Measurements from ENCODE around the gene GSTM4.

DNA sequence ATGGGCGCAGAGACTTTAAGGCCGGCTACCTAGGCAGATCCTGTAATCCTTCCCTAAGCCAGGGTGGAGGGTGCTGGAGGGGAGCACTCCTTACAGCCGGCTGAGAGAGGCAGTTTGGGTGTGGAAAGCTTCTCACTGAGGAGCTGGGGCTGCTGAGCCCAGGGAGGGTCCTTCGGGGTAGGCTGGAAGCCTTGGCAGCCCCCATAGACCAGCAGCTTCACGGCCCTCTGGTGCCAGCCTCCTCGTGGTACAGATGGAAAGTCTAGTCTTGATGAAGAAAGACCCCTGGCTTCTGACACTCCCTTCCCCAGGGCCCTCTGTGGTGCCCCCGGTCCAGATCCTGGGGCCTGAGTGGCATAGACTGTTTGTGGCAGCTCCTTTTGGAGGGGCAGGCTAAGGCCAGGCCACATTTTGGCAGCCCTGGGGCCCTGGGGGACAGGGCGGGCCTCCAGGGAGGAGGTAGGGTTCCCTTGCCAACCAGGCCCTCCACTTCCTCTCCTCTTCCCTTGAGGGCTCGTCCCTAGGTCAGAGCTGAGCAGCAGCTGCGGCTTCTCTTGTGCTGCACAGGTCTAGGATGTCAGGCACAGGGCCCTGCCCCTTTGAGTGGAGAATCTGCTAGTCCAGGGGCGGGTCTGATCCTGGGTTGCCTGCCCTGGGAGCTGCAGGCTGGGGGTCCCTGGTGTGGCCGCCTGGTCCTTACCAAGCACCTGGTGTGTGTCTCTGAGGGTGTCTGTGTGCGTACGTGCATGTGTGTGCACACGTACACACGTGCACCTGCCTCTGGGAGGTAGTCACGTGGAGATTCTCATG is 31.5 kb upstream of the GSTM4 start:
- TF ChIP-seq JUN (IDR thresholded peaks at IDR 0.05; ENCODE audit: borderline replicate concordance, low read depth, low read length), result no peak
- TF ChIP-seq JUN (CRISPR knock-in tag; IDR thresholded peaks at IDR 0.05; ENCODE audit: borderline replicate concordance), result no peak
- TF ChIP-seq, protein P1, sequence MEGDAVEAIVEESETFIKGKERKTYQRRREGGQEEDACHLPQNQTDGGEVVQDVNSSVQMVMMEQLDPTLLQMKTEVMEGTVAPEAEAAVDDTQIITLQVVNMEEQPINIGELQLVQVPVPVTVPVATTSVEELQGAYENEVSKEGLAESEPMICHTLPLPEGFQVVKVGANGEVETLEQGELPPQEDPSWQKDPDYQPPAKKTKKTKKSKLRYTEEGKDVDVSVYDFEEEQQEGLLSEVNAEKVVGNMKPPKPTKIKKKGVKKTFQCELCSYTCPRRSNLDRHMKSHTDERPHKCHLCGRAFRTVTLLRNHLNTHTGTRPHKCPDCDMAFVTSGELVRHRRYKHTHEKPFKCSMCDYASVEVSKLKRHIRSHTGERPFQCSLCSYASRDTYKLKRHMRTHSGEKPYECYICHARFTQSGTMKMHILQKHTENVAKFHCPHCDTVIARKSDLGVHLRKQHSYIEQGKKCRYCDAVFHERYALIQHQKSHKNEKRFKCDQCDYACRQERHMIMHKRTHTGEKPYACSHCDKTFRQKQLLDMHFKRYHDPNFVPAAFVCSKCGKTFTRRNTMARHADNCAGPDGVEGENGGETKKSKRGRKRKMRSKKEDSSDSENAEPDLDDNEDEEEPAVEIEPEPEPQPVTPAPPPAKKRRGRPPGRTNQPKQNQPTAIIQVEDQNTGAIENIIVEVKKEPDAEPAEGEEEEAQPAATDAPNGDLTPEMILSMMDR (IDR thresholded peaks at IDR 0.05 in 2 of 3, conservative IDR thresholded peaks at IDR 0.05 in 1 of 3; ENCODE audit: insufficient read depth in 2 of 3, low read depth in 1 of 3, low read length in 3 of 3), result no peak
- no peak for TF ChIP-seq BRCA1 (IDR thresholded peaks at IDR 0.05)
- TF ChIP-seq BRCA1 (CRISPR knock-in tag; IDR thresholded peaks at IDR 0.05), result no peak
- TF ChIP-seq POLR2AphosphoS5 (IDR thresholded peaks at IDR 0.05; ENCODE audit: control insufficient read depth, insufficient read depth, low read depth, low read length), result no peak
- TF ChIP-seq ZNF282 (CRISPR knock-in tag; IDR thresholded peaks at IDR 0.05), result no peak
- TF ChIP-seq, protein P2, sequence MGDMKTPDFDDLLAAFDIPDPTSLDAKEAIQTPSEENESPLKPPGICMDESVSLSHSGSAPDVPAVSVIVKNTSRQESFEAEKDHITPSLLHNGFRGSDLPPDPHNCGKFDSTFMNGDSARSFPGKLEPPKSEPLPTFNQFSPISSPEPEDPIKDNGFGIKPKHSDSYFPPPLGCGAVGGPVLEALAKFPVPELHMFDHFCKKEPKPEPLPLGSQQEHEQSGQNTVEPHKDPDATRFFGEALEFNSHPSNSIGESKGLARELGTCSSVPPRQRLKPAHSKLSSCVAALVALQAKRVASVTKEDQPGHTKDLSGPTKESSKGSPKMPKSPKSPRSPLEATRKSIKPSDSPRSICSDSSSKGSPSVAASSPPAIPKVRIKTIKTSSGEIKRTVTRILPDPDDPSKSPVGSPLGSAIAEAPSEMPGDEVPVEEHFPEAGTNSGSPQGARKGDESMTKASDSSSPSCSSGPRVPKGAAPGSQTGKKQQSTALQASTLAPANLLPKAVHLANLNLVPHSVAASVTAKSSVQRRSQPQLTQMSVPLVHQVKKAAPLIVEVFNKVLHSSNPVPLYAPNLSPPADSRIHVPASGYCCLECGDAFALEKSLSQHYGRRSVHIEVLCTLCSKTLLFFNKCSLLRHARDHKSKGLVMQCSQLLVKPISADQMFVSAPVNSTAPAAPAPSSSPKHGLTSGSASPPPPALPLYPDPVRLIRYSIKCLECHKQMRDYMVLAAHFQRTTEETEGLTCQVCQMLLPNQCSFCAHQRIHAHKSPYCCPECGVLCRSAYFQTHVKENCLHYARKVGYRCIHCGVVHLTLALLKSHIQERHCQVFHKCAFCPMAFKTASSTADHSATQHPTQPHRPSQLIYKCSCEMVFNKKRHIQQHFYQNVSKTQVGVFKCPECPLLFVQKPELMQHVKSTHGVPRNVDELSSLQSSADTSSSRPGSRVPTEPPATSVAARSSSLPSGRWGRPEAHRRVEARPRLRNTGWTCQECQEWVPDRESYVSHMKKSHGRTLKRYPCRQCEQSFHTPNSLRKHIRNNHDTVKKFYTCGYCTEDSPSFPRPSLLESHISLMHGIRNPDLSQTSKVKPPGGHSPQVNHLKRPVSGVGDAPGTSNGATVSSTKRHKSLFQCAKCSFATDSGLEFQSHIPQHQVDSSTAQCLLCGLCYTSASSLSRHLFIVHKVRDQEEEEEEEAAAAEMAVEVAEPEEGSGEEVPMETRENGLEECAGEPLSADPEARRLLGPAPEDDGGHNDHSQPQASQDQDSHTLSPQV (IDR thresholded peaks at IDR 0.05), result no peak
- TF ChIP-seq CREB1 (IDR thresholded peaks at IDR 0.05), result no peak
- TF ChIP-seq CREB1 (CRISPR knock-in tag; IDR thresholded peaks at IDR 0.05), result no peak
- TF ChIP-seq RAD21 (CRISPR knock-in tag; conservative IDR thresholded peaks at IDR 0.05 in 1 of 2, IDR thresholded peaks at IDR 0.05 in 1 of 2), result no peak
- TF ChIP-seq, protein P3, sequence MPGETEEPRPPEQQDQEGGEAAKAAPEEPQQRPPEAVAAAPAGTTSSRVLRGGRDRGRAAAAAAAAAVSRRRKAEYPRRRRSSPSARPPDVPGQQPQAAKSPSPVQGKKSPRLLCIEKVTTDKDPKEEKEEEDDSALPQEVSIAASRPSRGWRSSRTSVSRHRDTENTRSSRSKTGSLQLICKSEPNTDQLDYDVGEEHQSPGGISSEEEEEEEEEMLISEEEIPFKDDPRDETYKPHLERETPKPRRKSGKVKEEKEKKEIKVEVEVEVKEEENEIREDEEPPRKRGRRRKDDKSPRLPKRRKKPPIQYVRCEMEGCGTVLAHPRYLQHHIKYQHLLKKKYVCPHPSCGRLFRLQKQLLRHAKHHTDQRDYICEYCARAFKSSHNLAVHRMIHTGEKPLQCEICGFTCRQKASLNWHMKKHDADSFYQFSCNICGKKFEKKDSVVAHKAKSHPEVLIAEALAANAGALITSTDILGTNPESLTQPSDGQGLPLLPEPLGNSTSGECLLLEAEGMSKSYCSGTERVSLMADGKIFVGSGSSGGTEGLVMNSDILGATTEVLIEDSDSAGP (CRISPR knock-in tag; IDR thresholded peaks at IDR 0.05), result no peak
- TF ChIP-seq ETV5 (CRISPR knock-in tag; IDR thresholded peaks at IDR 0.05; ENCODE audit: low read depth), result no peak
- TF ChIP-seq ZBTB1 (CRISPR knock-in tag; IDR thresholded peaks at IDR 0.05; ENCODE audit: borderline replicate concordance, low read depth), result no peak
- TF ChIP-seq, protein P4, sequence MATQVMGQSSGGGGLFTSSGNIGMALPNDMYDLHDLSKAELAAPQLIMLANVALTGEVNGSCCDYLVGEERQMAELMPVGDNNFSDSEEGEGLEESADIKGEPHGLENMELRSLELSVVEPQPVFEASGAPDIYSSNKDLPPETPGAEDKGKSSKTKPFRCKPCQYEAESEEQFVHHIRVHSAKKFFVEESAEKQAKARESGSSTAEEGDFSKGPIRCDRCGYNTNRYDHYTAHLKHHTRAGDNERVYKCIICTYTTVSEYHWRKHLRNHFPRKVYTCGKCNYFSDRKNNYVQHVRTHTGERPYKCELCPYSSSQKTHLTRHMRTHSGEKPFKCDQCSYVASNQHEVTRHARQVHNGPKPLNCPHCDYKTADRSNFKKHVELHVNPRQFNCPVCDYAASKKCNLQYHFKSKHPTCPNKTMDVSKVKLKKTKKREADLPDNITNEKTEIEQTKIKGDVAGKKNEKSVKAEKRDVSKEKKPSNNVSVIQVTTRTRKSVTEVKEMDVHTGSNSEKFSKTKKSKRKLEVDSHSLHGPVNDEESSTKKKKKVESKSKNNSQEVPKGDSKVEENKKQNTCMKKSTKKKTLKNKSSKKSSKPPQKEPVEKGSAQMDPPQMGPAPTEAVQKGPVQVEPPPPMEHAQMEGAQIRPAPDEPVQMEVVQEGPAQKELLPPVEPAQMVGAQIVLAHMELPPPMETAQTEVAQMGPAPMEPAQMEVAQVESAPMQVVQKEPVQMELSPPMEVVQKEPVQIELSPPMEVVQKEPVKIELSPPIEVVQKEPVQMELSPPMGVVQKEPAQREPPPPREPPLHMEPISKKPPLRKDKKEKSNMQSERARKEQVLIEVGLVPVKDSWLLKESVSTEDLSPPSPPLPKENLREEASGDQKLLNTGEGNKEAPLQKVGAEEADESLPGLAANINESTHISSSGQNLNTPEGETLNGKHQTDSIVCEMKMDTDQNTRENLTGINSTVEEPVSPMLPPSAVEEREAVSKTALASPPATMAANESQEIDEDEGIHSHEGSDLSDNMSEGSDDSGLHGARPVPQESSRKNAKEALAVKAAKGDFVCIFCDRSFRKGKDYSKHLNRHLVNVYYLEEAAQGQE (IDR thresholded peaks at IDR 0.05; ENCODE audit: borderline replicate concordance), result no peak
- TF ChIP-seq, protein P4 (CRISPR knock-in tag; IDR thresholded peaks at IDR 0.05; ENCODE audit: low read depth), result no peak

All from K562 (cell line).